H1 (cell line): ENCODE measurements around the gene TNFRSF1A. TPM values are rescaled to one million over a fixed set of nuclear protein-coding genes. Genes with fewer than 3 reads are reported as not detected.
A peak's percentile ranks its signal among the peaks of the same experiment; 100 is the strongest.

Experiments
- CTCF ChIA-PET: fragments of 300-600 bp; sonication (Branson Sonifier 250); formaldehyde crosslinking; loops from one replicate; lab custom pipeline; 2021; ENCODE audit not compliant: partially characterized antibody; lab: Charles Lee
- POLR2A ChIA-PET: fragments of 300-600 bp; sonication (Branson Sonifier 250); formaldehyde crosslinking; loops from one replicate; lab custom pipeline; 2021; ENCODE audit warnings: inconsistent platforms; ENCODE audit not compliant: partially characterized antibody; lab: Charles Lee
- DNase-seq, 2 experiments: peaks; one replicate each; pipeline versions ENCODE4 v3.0.0 to v3.0.0-alpha.2; 2010 to 2022; ENCODE audit warnings: low spot score in 2 of 2, low read depth in 1 of 2, mixed read lengths in 1 of 2
- FAIRE-seq: peaks from 2 replicates; lab custom pipeline; 2011; peaks lifted over from hg19 to GRCh38; lab: Jason Lieb, UNC
- H2AFZ ChIP-seq: 2 replicates; pipeline ENCODE4 v1.8.1; 2012; ENCODE audit warnings: low read length, inconsistent platforms
- H2AK5ac ChIP-seq: 2 replicates; pipeline ENCODE4 v1.6.1; 2013; ENCODE audit warnings: low read depth, low read length
- H2BK120ac ChIP-seq: replicated peaks from 2 replicates; pipeline ENCODE3; 2013; ENCODE audit warnings: low read depth, low read length, inconsistent platforms
- H2BK12ac ChIP-seq: 2 replicates; pipeline ENCODE4 v1.6.1; 2013; ENCODE audit warnings: low read depth, low read length
- H2BK15ac ChIP-seq: 2 replicates; pipeline ENCODE4 v1.6.1; 2013; ENCODE audit warnings: low read length
- H2BK20ac ChIP-seq: 2 replicates; pipeline ENCODE4 v1.6.1; 2013; ENCODE audit warnings: low read length
- H2BK5ac ChIP-seq: 2 replicates; pipeline ENCODE4 v1.6.1; 2013; ENCODE audit warnings: low read depth, low read length
- H3K14ac ChIP-seq: 2 replicates; pipeline ENCODE4 v1.6.1; 2013; ENCODE audit warnings: inconsistent platforms; ENCODE audit not compliant: insufficient read length
- H3K18ac ChIP-seq: 2 replicates; pipeline ENCODE4 v1.6.1; 2013; ENCODE audit warnings: low read length; ENCODE audit errors: extremely low read depth
- H3K23ac ChIP-seq: 2 replicates; pipeline ENCODE4 v1.6.1; 2013; ENCODE audit warnings: inconsistent platforms; ENCODE audit not compliant: insufficient read length
- H3K23me2 ChIP-seq: 2 replicates; pipeline ENCODE4 v1.6.1; 2013; ENCODE audit warnings: low read depth, low read length
- H3K27ac ChIP-seq: 2 replicates; pipeline ENCODE4 v1.6.1; 2011; ENCODE audit warnings: low read depth, low read length, inconsistent platforms
- H3K27me3 ChIP-seq, 4 experiments: replicated peaks in 1 of 4; 1 replicate in 1 of 4; 2 replicates in 3 of 4; pipeline versions ENCODE4 v1.6.1 to v1.8.1; 2011 to 2013; ENCODE audit warnings: low read length in 3 of 4, mild to moderate bottlenecking in 3 of 4, inconsistent platforms in 2 of 4, mixed read lengths in 2 of 4, moderate library complexity in 1 of 4; ENCODE audit not compliant: control insufficient read depth in 3 of 4, insufficient read depth in 3 of 4; ENCODE audit errors: extremely low read depth in 1 of 4
- H3K36me3 ChIP-seq, 4 experiments: 2 replicates each; pipeline versions ENCODE4 v1.6.1 to v1.8.1; 2011 to 2013; ENCODE audit warnings: mild to moderate bottlenecking in 4 of 4, low read length in 3 of 4, moderate library complexity in 2 of 4, control low read depth in 1 of 4, inconsistent platforms in 1 of 4; ENCODE audit not compliant: insufficient read depth in 4 of 4, control insufficient read depth in 2 of 4
- H3K4ac ChIP-seq: replicated peaks from 2 replicates; pipeline ENCODE3; 2013; ENCODE audit warnings: low read length, low read depth, mixed read lengths, inconsistent platforms; ENCODE audit not compliant: insufficient read length
- H3K4me1 ChIP-seq, 4 experiments: replicated peaks in 1 of 4; 1 replicate in 1 of 4; 2 replicates in 3 of 4; pipeline versions ENCODE4 v1.6.1 to v1.8.1; 2011 to 2013; ENCODE audit warnings: low read length in 3 of 4, inconsistent platforms in 2 of 4, mixed read lengths in 1 of 4; ENCODE audit not compliant: insufficient read depth in 4 of 4, control insufficient read depth in 3 of 4
- H3K4me2 ChIP-seq, 2 experiments: 2 replicates each; pipeline versions ENCODE4 v1.6.1 to v1.8.1; 2011 to 2013; ENCODE audit warnings: low read depth in 2 of 2, low read length in 2 of 2, control low read depth in 1 of 2, inconsistent platforms in 1 of 2, mild to moderate bottlenecking in 1 of 2; ENCODE audit not compliant: insufficient read depth in 1 of 2
- H3K4me3 ChIP-seq, 4 experiments: fragments of 200-600, 300-600 bp in 1 of 4; sonication (generic), shearing (Covaris generic), sonication (Bioruptor Twin) in 1 of 4; 2 replicates each; pipeline versions ENCODE4 v1.5.1 to v1.8.1; 2011 to 2016; ENCODE audit warnings: low read length in 4 of 4, low read depth in 3 of 4, control low read depth in 2 of 4, inconsistent platforms in 2 of 4, mild to moderate bottlenecking in 2 of 4, mixed read lengths in 1 of 4, moderate library complexity in 1 of 4; ENCODE audit not compliant: insufficient read depth in 2 of 4; ENCODE audit errors: extremely low read depth in 1 of 4
- H3K56ac ChIP-seq: replicated peaks from 2 replicates; pipeline ENCODE3; 2013; ENCODE audit warnings: low read depth, mild to moderate bottlenecking, mixed read lengths, low read length, inconsistent platforms; ENCODE audit not compliant: insufficient read length
- H3K79me1 ChIP-seq: 2 replicates; pipeline ENCODE4 v1.6.1; 2013; ENCODE audit warnings: low read depth, low read length, control low read depth
- H3K79me2 ChIP-seq, 2 experiments: 2 replicates each; pipeline versions ENCODE4 v1.6.1 to v1.8.1; 2012 to 2013; ENCODE audit warnings: low read length in 2 of 2, mild to moderate bottlenecking in 2 of 2, inconsistent platforms in 1 of 2; ENCODE audit not compliant: insufficient read depth in 2 of 2, control insufficient read depth in 1 of 2
- H3K9ac ChIP-seq, 4 experiments: replicated peaks in 1 of 4; 1 replicate in 1 of 4; 2 replicates in 3 of 4; pipeline versions ENCODE4 v1.6.1 to v1.8.1; 2011 to 2013; ENCODE audit warnings: low read depth in 3 of 4, low read length in 3 of 4, control low read depth in 2 of 4, mild to moderate bottlenecking in 2 of 4, moderate library complexity in 2 of 4, inconsistent platforms in 1 of 4; ENCODE audit errors: extremely low read depth in 1 of 4
- H3K9me3 ChIP-seq, 2 experiments: 2 replicates each; pipeline versions ENCODE4 v1.6.1 to v1.8.1; 2012 to 2013; ENCODE audit warnings: mild to moderate bottlenecking in 2 of 2, moderate library complexity in 2 of 2, control low read depth in 1 of 2, inconsistent platforms in 1 of 2, low read depth in 1 of 2, low read length in 1 of 2, mixed read lengths in 1 of 2; ENCODE audit not compliant: insufficient read depth in 2 of 2
- H4K20me1 ChIP-seq, 2 experiments: replicated peaks in 1 of 2; 2 replicates each; pipeline versions ENCODE3 to v1.8.1; 2011 to 2013; ENCODE audit warnings: inconsistent platforms in 2 of 2, low read length in 2 of 2, mild to moderate bottlenecking in 1 of 2; ENCODE audit not compliant: insufficient read depth in 2 of 2, control insufficient read depth in 1 of 2
- H4K5ac ChIP-seq: 2 replicates; pipeline ENCODE4 v1.6.1; 2013; ENCODE audit warnings: low read length, low read depth, mixed read lengths, inconsistent platforms; ENCODE audit not compliant: insufficient read length
- H4K8ac ChIP-seq: 2 replicates; pipeline ENCODE4 v1.8.0; 2013; ENCODE audit warnings: mild to moderate bottlenecking, moderate library complexity, low read length, inconsistent platforms; ENCODE audit not compliant: insufficient read depth; ENCODE audit errors: extremely low read depth
- H4K91ac ChIP-seq: replicated peaks from 2 replicates; pipeline ENCODE3; 2013; ENCODE audit warnings: low read length, mixed read lengths, inconsistent platforms; ENCODE audit not compliant: insufficient read length
- EP300 ChIP-seq, 2 experiments: IDR thresholded peaks; 1 replicate in 1 of 2; 2 replicates in 1 of 2; pipeline ENCODE4 v1.6.1; 2011 to 2012; ENCODE audit warnings: low read depth in 2 of 2, low read length in 2 of 2, mild to moderate bottlenecking in 2 of 2, borderline replicate concordance in 1 of 2, inconsistent platforms in 1 of 2, moderate library complexity in 1 of 2
- RAD21 ChIP-seq, 2 experiments: IDR thresholded peaks in 1 of 2; conservative IDR thresholded peaks in 1 of 2; 2 replicates each; pipeline ENCODE4 v1.6.1; 2011; ENCODE audit warnings: low read depth in 2 of 2, low read length in 2 of 2, improper control_type of control experiment in 1 of 2, inconsistent platforms in 1 of 2, mild to moderate bottlenecking in 1 of 2, moderate library complexity in 1 of 2
- WGBS, 2 experiments: shearing (Covaris generic) in 1 of 2; methylation state at CpG; one replicate each; pipeline versions ENCODE4 v1.1.6 to v1.1.7; 2013 to 2015; ENCODE audit warnings: low lambda C conversion rate in 2 of 2, mixed read lengths in 2 of 2, inconsistent platforms in 1 of 2, low coverage in 1 of 2, missing lambda C conversion rate in 1 of 2; ENCODE audit not compliant: insufficient replicate concordance in 2 of 2, insufficient coverage in 1 of 2, insufficient read length in 1 of 2; ENCODE audit errors: extremely low coverage in 1 of 2, missing lambda C conversion rate in 1 of 2; 5-methylcytosine and 5-hydroxymethylcytosine counted together
- polyA plus RNA-seq, 7 experiments: library from polyadenylated mRNA; depleted of rRNA in 3 of 7; stranded (reverse) in 5 of 7; unstranded in 2 of 7; fragments of >200 nt in 5 of 7; fragments of 200-250 nt in 2 of 7; gene quantifications; 1 replicate in 5 of 7; 2 replicates in 1 of 7; 4 replicates in 1 of 7; pipeline versions ENCODE4 v1.2.1 to v1.2.3, GENCODE V29; 2011 to 2013; ENCODE audit warnings: missing spikeins in 2 of 7, mixed read lengths in 2 of 7
- total RNA-seq: library from RNA; stranded (reverse); fragmentation: NEBNext Ultra II Directional; extraction: Animal tissue kit (Norgen Biotek cat#: 25700); gene quantifications from 2 replicates; pipeline ENCODE4 v1.2.1, GENCODE V29; 2021
- TF ChIP-seq, protein P1 (sequence below), 3 experiments: IDR thresholded peaks; 1 replicate in 2 of 3; 2 replicates in 1 of 3; pipeline versions ENCODE4 v1.5.1 to v1.6.1; 2011; ENCODE audit warnings: low read length in 3 of 3, mild to moderate bottlenecking in 3 of 3, inconsistent platforms in 2 of 3, low read depth in 1 of 3, moderate library complexity in 1 of 3; ENCODE audit not compliant: insufficient read depth in 1 of 3; ENCODE audit errors: control extremely low read depth in 1 of 3

Gene TNFRSF1A
- total and polyA plus RNA-seq, 2 of the 8 experiments (the other 6 are each of a cell fraction or from before 2014, with no cell fraction given): 28.7 to 42.1 TPM

GRCh38 chr12:6367065-6367968 lies 25.4 kb upstream of the TNFRSF1A start:
- Histone ChIP-seq H4K8ac (no peak overlapping the region), H3K23ac (no peak overlapping the region), H4K20me1 (peaks cover 0 to 6% of the 10 kb centered on the region in 2 experiments), H3K23me2 (peaks cover 2% of the 10 kb centered on the region; the same call in 1 of the 2 replicates), H2BK20ac (no peak overlapping the region), H2AK5ac (no peak overlapping the region; the same call in 1 of the 2 replicates), H2BK5ac (no peak overlapping the region), H3K4me2 (no peak overlapping the region), H3K18ac (no peak overlapping the region), H3K4me1 (peaks cover 10 to 23% (median 14%) of the 10 kb centered on the region in 4 experiments), H3K79me1 (peaks cover 13% of the 10 kb centered on the region; the same call in 1 of the 2 replicates), H3K79me2 (peaks cover 13 to 76% of the 10 kb centered on the region in 2 experiments), H3K36me3 (peaks cover 0 to 7% (median 2%) of the 10 kb centered on the region in 4 experiments; a peak in 4 of 8 replicates), H3K4me3 (no peak overlapping the region), H3K4ac (no peak overlapping the region), H2BK15ac (no peak overlapping the region), H4K91ac (no peak overlapping the region), H3K27ac (no peak overlapping the region), H3K9ac (no peak overlapping the region; a peak in 1 of 7 replicates), H2AFZ (no peak overlapping the region), H3K27me3 (no peaks in the 10 kb centered on the region), H2BK120ac (no peak overlapping the region), H2BK12ac (no peak overlapping the region), H3K14ac (no peak overlapping the region), H3K9me3 (no peaks in the 10 kb centered on the region), H4K5ac (no peak overlapping the region), H3K56ac (no peak overlapping the region)
- FAIRE-seq (no peak), DNase-seq (no peak)
- POLR2A ChIA-PET: interaction anchor here (0.6 to 17.2 kb wide), 9 partner anchors 9 to 241 kb away, joined by 3 to 259 read pairs (median 4); partner anchors contain the start of genes LTBR and TNFRSF1A
- TF ChIP-seq, protein P1, sequence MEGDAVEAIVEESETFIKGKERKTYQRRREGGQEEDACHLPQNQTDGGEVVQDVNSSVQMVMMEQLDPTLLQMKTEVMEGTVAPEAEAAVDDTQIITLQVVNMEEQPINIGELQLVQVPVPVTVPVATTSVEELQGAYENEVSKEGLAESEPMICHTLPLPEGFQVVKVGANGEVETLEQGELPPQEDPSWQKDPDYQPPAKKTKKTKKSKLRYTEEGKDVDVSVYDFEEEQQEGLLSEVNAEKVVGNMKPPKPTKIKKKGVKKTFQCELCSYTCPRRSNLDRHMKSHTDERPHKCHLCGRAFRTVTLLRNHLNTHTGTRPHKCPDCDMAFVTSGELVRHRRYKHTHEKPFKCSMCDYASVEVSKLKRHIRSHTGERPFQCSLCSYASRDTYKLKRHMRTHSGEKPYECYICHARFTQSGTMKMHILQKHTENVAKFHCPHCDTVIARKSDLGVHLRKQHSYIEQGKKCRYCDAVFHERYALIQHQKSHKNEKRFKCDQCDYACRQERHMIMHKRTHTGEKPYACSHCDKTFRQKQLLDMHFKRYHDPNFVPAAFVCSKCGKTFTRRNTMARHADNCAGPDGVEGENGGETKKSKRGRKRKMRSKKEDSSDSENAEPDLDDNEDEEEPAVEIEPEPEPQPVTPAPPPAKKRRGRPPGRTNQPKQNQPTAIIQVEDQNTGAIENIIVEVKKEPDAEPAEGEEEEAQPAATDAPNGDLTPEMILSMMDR (IDR thresholded peaks at IDR 0.05; ENCODE audit: control extremely low read depth in 1 of 3, insufficient read depth in 1 of 3, low read depth in 1 of 3, low read length in 3 of 3): 0 out of 4 replicates have a peak, but pooled peaks of 1 of the 3 experiments have one; percentile 3
- no peak for TF ChIP-seq EP300 (IDR thresholded peaks at IDR 0.05; ENCODE audit: borderline replicate concordance in 1 of 2, low read depth in 2 of 2, low read length in 2 of 2)
- peak in 1 of 2 experiments; percentile 9; a peak in 1 of 4 replicates for TF ChIP-seq RAD21 (IDR thresholded peaks at IDR 0.05 in 1 of 2, conservative IDR thresholded peaks at IDR 0.05 in 1 of 2; ENCODE audit: low read depth in 2 of 2, low read length in 2 of 2)
- 73% methylated on average over 11 of the region's 11 CpGs; no CpG with 5 or more reads in 1 of the 2 experiments for WGBS, 2 experiments
- CTCF ChIA-PET: interaction anchor here (0.8 to 4.3 kb wide), 11 partner anchors 10 to 80 kb away, joined by 3 to 14 read pairs (median 4); no protein-coding TSS in a partner anchor
